ENCODE measurements around the gene FNDC3B. TPM values are rescaled to one million over a fixed set of nuclear protein-coding genes. Genes with fewer than 3 reads are reported as not detected.

FNDC3B gene
- total and polyA plus RNA-seq, 2 of the 8 experiments (the other 6 are each of a cell fraction or from before 2014, with no cell fraction given), result 14.1 to 44.4 TPM

DNA sequence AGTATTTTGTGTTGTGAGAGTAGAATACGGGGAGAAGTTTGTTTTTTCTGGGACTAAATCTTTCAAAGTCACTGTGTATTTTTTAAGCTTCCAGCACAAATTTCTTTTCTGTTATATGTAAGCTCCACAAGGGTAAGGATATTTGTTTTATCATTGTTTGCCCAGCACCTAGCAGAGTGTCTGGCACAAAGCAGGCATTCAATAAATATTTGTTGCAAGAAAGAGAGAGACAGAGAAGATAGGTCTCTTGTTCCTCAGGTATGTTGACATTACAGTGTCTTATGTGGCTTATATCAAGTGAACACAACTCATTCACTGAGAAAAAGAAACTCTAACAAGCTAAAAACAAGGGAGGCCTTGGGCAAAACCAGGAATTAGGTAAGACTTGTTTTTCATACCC lies 26.6 kb upstream of the FNDC3B start:
- Histone ChIP-seq H4K8ac (ENCODE audit: extremely low read depth, insufficient read depth, low read length) (no peak overlapping the region), H3K4me1 (replicated peaks in 1 of 4; ENCODE audit: control insufficient read depth in 3 of 4, insufficient read depth in 4 of 4, low read length in 3 of 4) (peaks cover 0 to 6% (median 5%) of the 10 kb centered on the region in 4 experiments; a peak in 3 of 7 replicates), H4K5ac (ENCODE audit: insufficient read length, low read depth, low read length) (no peak overlapping the region), H2AK5ac (ENCODE audit: low read depth, low read length) (no peak overlapping the region), H4K91ac (replicated peaks; ENCODE audit: insufficient read length, low read length) (no peak overlapping the region), H3K79me1 (ENCODE audit: low read depth, low read length) (no peaks in the 10 kb centered on the region), H3K56ac (replicated peaks; ENCODE audit: insufficient read length, low read depth, low read length) (no peak overlapping the region), H3K4me2 (ENCODE audit: insufficient read depth in 1 of 2, low read depth in 2 of 2, low read length in 2 of 2) (no peak overlapping the region), H2BK15ac (ENCODE audit: low read length) (no peak overlapping the region), H3K27ac (ENCODE audit: low read depth, low read length) (no peak overlapping the region), H3K23me2 (ENCODE audit: low read depth, low read length) (no peaks in the 10 kb centered on the region), H2BK12ac (ENCODE audit: low read depth, low read length) (no peak overlapping the region), H3K9ac (replicated peaks in 1 of 4; ENCODE audit: extremely low read depth in 1 of 4, low read depth in 3 of 4, low read length in 3 of 4) (no peak overlapping the region), H4K20me1 (replicated peaks in 1 of 2; ENCODE audit: control insufficient read depth in 1 of 2, insufficient read depth in 2 of 2, low read length in 2 of 2) (no peaks in the 10 kb centered on the region), H3K9me3 (ENCODE audit: insufficient read depth in 2 of 2, low read depth in 1 of 2, low read length in 1 of 2) (peaks cover 0 to 2% of the 10 kb centered on the region in 2 experiments; a peak in 1 of 4 replicates), H3K14ac (ENCODE audit: insufficient read length) (no peak overlapping the region), H3K27me3 (replicated peaks in 1 of 4; ENCODE audit: control insufficient read depth in 3 of 4, extremely low read depth in 1 of 4, insufficient read depth in 3 of 4, low read length in 3 of 4) (no peaks in the 10 kb centered on the region), H3K36me3 (ENCODE audit: control insufficient read depth in 2 of 4, insufficient read depth in 4 of 4, low read length in 3 of 4) (no peaks in the 10 kb centered on the region), H2AFZ (ENCODE audit: low read length) (no peak overlapping the region), H2BK120ac (replicated peaks; ENCODE audit: low read depth, low read length) (no peak overlapping the region), H3K4ac (replicated peaks; ENCODE audit: insufficient read length, low read depth, low read length) (no peak overlapping the region), H3K79me2 (ENCODE audit: control insufficient read depth in 1 of 2, insufficient read depth in 2 of 2, low read length in 2 of 2) (no peaks in the 10 kb centered on the region), H3K18ac (ENCODE audit: extremely low read depth, low read length) (no peak overlapping the region), H3K23ac (ENCODE audit: insufficient read length) (no peak overlapping the region), H2BK20ac (ENCODE audit: low read length) (no peak overlapping the region), H3K4me3 (ENCODE audit: extremely low read depth in 1 of 4, insufficient read depth in 2 of 4, low read depth in 3 of 4, low read length in 4 of 4) (no peak overlapping the region), H2BK5ac (ENCODE audit: low read depth, low read length) (no peak overlapping the region)
- ChIA-PET CTCF (ENCODE audit: partially characterized antibody) (interaction anchor here (1.1 kb wide), 1 partner anchor 33 kb away, joined by 3 read pairs; no protein-coding TSS in a partner anchor), POLR2A (ENCODE audit: partially characterized antibody) (no interaction called here)
- no peak for TF ChIP-seq RNF2 (IDR thresholded peaks at IDR 0.05; ENCODE audit: borderline replicate concordance, low read depth, low read length, missing control alignments, poor library complexity, severe bottlenecking)
- no peak for TF ChIP-seq BACH1 (IDR thresholded peaks at IDR 0.05; ENCODE audit: low read length)
- no peak for TF ChIP-seq JUN (IDR thresholded peaks at IDR 0.05; ENCODE audit: low read depth, low read length)
- WGBS, 2 experiments (ENCODE audit: extremely low coverage in 1 of 2, insufficient coverage in 1 of 2, insufficient read length in 1 of 2, insufficient replicate concordance in 2 of 2, low coverage in 1 of 2, low lambda C conversion rate in 2 of 2, missing lambda C conversion rate in 1 of 2), result 90% methylated on average over 1 of the region's 1 CpG; no CpG with 5 or more reads in 1 of the 2 experiments
- DNase-seq (ENCODE audit: low read depth in 1 of 2, low spot score in 2 of 2) (no peak), FAIRE-seq (no peak)
